MCF 10A (cell line): Measurements from ENCODE around the gene SLMAP. TPM values are rescaled to one million over a fixed set of nuclear protein-coding genes. Genes with fewer than 3 reads are reported as not detected.

ENCODE experiments used
- BruUV-seq: library from RNA; stranded (reverse); fragments of 400-500 nt; replicated peaks from 2 replicates; lab custom pipeline; 2021; lab: Mats Ljungman, UMichigan
- CTCF ChIA-PET: fragments of 300-600 bp; sonication (Branson Sonifier 250); formaldehyde crosslinking; extraction: SDS; loops from one replicate; lab custom pipeline; 2021; ENCODE audit warnings: antibody characterized with exemption, inconsistent platforms; lab: Yijun Ruan, JAX
- POLR2A ChIA-PET: fragments of 300-600, 350-650 bp; sonication (Branson Sonifier 250); formaldehyde crosslinking; extraction: SDS; loops from one replicate; lab custom pipeline; 2020; ENCODE audit warnings: antibody characterized with exemption, inconsistent platforms; lab: Yijun Ruan, JAX
- DNase-seq: peaks from one replicate; pipeline ENCODE4 v3.0.0-alpha.2; 2018; ENCODE audit not compliant: unreplicated experiment
- H3K27ac Mint-ChIP-seq: one replicate; pipeline ENCODE4 v1.8.0; 2022; ENCODE audit warnings: mild to moderate bottlenecking, low read depth, mixed read lengths; ENCODE audit not compliant: unreplicated experiment
- H3K27me3 Mint-ChIP-seq: one replicate; pipeline ENCODE4 v1.8.0; 2022; ENCODE audit warnings: mixed read lengths; ENCODE audit not compliant: insufficient read depth, unreplicated experiment
- H3K36me3 Mint-ChIP-seq: one replicate; pipeline ENCODE4 v1.8.0; 2022; ENCODE audit warnings: mild to moderate bottlenecking, moderate library complexity, mixed read lengths; ENCODE audit not compliant: insufficient read depth, unreplicated experiment
- H3K4me1 Mint-ChIP-seq: one replicate; pipeline ENCODE4 v1.8.0; 2022; ENCODE audit warnings: mixed read lengths; ENCODE audit not compliant: insufficient read depth, unreplicated experiment
- H3K4me3 Mint-ChIP-seq: one replicate; pipeline ENCODE4 v1.8.0; 2022; ENCODE audit warnings: mild to moderate bottlenecking, moderate library complexity, mixed read lengths; ENCODE audit not compliant: unreplicated experiment
- H3K9me3 Mint-ChIP-seq: one replicate; pipeline ENCODE4 v1.8.0; 2022; ENCODE audit warnings: mixed read lengths; ENCODE audit not compliant: unreplicated experiment
- CTCF ChIP-seq: fragments of 200-600 bp; IDR thresholded peaks from one replicate; pipeline ENCODE4 v1.8.0; 2022; ENCODE audit warnings: antibody characterized with exemption, mild to moderate bottlenecking; ENCODE audit not compliant: unreplicated experiment
- intact Hi-C: fragments of 100-400 bp; cut with micrococcal nuclease; formaldehyde crosslinking; loops from 2 replicates; pipeline ENCODE4 v1.14.1; 2022
- total RNA-seq: library from RNA; stranded (reverse); gene quantifications from 2 replicates; pipeline ENCODE4 v1.2.3, GENCODE V29; 2022

The SLMAP gene
- total RNA-seq, 1 experiment from 2014 or later = 77.9 TPM

- CTCF ChIA-PET = interaction anchor here (0.6 to 2.2 kb wide), 9 partner anchors 13 to 164 kb away, joined by 3 to 7 read pairs (median 5); no protein-coding TSS in a partner anchor
These were observed 215.9 kb downstream of the SLMAP start for GRCh38 chr3:57971975-57972374.

GRCh38 chr3:57972531-57973111 lies 216.5 kb downstream of the SLMAP start:
- Mint-ChIP-seq H3K36me3 (peaks cover 6% of the 10 kb centered on the region), H3K4me1 (peaks cover 38% of the 10 kb centered on the region), H3K9me3 (no peaks in the 10 kb centered on the region), H3K27ac (peak overlapping the region; percentile 93), H3K27me3 (no peaks in the 10 kb centered on the region), H3K4me3 (peak overlapping the region; percentile 56)
- intact Hi-C loops = no loop called here
- ChIA-PET POLR2A (interaction anchor here (0.6 to 3.9 kb wide), 10 partner anchors 10 to 77 kb away, joined by 3 to 38 read pairs (median 5); partner anchors contain the start of gene FLNB), CTCF (interaction anchor here (1.2 to 2.2 kb wide), 5 partner anchors 16 to 163 kb away, joined by 5 to 7 read pairs (median 5); no protein-coding TSS in a partner anchor)
- peak; percentile 73 for DNase-seq
- TF ChIP-seq CTCF = no peak
- no TSS peak for BruUV-seq

More at GRCh38 chr3:57971975-57972374, 215.9 kb downstream of the SLMAP start:
- BruUV-seq = TSS peak; percentile 18
- Mint-ChIP-seq H3K4me3 (peak overlapping the region; percentile 56), H3K4me1 (peaks cover 42% of the 10 kb centered on the region), H3K9me3 (no peaks in the 10 kb centered on the region), H3K27me3 (no peaks in the 10 kb centered on the region), H3K36me3 (peaks cover 6% of the 10 kb centered on the region), H3K27ac (peak overlapping the region; percentile 93)
- POLR2A ChIA-PET = interaction anchor here (0.6 to 3.9 kb wide), 8 partner anchors 10 to 78 kb away, joined by 3 to 38 read pairs (median 7); partner anchors contain the start of gene FLNB
- intact Hi-C loops = no loop called here
- DNase-seq = peak; percentile 75
- TF ChIP-seq CTCF = no peak

GRCh38 chr3:57973715-57974477 lies 217.8 kb downstream of the SLMAP start:
- no peaks in the 10 kb centered on the region for H3K9me3 Mint-ChIP-seq
- H3K27ac Mint-ChIP-seq = peak overlapping the region; percentile 95
- no peak for DNase-seq
- TF ChIP-seq CTCF = no peak
- BruUV-seq = no TSS peak
- no peak overlapping the region for H3K4me3 Mint-ChIP-seq
- ChIA-PET CTCF (interaction anchor here (0.5 to 1.6 kb wide), 8 partner anchors 17 to 1025 kb away, joined by 3 to 6 read pairs (median 4); partner anchors contain the start of gene FLNB), POLR2A (interaction anchor here (0.6 to 3.9 kb wide), 13 partner anchors 9 to 76 kb away, joined by 3 to 38 read pairs (median 5); partner anchors contain the start of gene FLNB)
- H3K27me3 Mint-ChIP-seq = no peaks in the 10 kb centered on the region
- peaks cover 50% of the 10 kb centered on the region for H3K4me1 Mint-ChIP-seq
- H3K36me3 Mint-ChIP-seq = peaks cover 6% of the 10 kb centered on the region
- intact Hi-C loops = no loop called here
